Stimulated activated CD4-positive, alpha-beta T cell treated with anti-CD3 and anti-CD28 coated beads, Interleukin-12 subunit alpha, Interleukin-12 subunit beta, amount 100 ng/mL, for 48 hours (primary cell): Measurements from ENCODE around the gene FAM186B.
A peak's percentile ranks its signal among the peaks of the same experiment; 100 is the strongest.
"Not testable (repeated sequence)": the region's sequence is repeated elsewhere in the genome, so short reads cannot be mapped to it uniquely, and the experiment has no call there.

Experiments used
- DNase-seq, 3 donors: peaks; one replicate each; pipeline ENCODE4 v3.0.0-alpha.2; 2020; ENCODE audit warnings: low read depth in 2 of 3, low spot score in 1 of 3

The FAM186B gene

DNA sequence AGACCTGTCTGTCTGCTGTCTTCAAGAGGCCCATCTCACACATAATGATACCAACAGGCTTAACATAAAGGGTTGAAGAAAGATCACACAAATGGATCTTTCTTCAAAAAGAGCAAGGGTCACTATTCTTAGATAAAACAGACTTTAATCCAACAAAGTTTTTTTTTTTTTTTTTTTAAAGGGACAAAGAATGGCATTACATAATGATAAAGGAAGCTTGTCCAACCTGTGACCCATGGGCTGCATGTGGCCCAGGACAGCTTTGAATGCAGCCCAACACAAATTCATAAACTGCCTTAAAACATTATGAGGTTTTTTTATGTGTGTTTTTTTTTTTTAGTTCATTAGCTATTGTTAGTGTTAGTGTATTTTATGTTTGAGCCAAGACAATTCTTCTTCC lies 6.8 kb upstream of the FAM186B start:
- DNase-seq, result no peak

DNA sequence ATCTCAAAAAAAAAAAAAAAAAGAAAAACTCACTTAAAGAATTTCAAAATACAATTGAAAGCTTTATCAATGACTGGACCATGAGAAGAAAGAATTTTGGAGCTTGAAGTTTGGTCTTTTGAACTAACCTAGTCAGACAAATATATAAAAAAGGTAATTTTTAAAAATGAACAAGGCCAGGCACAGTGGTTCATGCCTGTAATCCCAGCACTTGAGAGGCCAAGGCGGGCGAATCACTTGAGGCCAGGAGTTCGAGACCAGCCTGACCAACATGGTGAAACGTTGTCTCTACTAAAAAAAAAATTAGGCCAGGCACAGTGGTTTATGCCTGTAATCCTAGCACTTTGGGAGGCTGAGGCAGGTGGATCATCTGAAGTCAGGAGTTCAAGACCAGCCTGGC lies 5.3 kb upstream of the FAM186B start:
- DNase-seq, result not testable (repeated sequence)

DNA sequence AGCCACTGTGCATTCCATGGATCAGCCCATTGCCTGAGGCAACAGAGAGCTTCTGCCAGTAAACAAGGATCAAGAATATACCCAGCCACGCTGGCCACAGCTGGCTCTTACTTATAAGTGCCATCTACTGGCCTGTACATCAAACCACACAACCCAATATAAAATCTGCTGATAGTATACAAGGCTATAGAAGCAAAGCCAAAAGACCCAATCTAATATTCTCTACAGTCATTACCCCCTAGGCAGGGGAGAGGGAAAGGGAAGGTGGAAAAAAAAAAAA lies 4.4 kb upstream of the FAM186B start:
- DNase-seq, result no peak

DNA sequence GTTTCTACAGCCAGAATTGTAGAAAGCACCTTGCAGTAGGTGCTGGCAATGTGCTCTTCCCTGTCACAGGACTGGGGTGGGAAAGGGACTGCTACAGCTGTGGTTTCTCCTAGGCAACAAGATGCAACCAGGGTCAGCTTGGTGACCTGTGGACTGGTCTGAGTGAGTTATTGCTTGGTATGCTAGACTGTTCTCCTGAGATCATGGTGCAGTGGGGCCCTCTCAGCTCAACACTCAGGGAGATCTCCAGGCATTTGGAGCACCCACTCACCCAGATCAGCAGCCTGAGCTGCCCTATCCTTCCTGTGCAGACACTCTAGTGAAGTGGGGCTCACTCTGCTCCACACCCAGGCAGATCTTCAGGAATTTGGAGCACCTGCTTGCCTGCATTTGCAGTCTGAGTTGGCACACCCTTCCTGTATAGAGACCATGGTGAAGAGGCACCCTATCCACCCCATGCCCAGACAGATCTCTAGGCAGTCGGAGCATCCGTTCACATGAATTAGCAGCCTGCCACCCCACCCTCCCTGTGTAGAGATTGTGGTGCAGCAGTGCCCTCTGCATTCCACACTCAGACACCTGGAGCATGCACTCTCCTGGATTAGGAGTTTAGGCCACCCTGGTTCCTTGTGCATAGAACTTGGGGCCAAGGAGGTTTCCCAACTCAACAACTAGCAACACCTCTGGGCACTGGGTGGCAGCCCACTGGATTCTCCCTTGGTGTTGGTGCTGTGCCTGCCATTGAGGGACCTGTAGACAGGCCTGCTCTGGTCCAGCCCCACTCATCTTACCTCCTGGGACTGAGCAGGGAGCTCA lies 3.8 kb upstream of the FAM186B start:
- no peak for DNase-seq

DNA sequence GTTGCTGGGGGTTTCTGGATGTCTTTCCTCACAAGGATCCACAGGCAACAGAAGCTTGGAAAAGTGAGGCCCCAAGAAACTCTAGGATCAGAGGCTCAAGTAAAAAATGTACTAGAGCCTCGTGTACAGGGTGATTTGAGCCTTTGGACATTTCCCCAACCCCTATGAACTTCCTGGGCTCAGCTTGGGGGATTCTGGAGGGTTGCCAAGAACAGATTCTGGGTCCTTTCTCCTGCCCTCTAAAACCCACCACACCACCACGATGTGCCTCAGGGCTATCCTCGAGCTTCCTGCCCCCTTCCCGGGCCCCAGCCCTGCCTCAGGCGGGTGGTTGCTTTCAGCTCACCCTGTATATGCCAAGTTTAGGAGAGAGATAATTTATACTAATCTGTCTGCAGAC lies 583 bp downstream of the FAM186B start:
- DNase-seq, result no peak

DNA sequence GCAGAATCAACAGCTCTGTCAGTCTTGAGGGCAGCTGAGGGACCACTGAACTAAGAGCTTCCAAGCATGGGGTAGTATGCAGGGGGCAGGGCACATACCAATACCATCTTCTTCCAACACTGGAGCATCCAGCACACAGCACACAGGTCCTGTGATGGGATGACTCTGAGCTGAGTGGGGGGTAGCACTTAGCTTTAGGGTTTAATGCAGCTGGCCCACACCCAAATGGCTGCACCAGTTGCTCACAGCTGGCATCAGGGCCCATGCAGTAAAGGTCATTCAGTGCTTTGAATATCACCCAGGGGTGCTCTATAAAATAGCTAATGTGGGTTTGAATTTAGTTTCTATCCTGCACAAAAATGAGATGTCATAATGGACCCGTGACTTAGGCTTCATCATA lies 1.7 kb downstream of the FAM186B start:
- no peak for DNase-seq

DNA sequence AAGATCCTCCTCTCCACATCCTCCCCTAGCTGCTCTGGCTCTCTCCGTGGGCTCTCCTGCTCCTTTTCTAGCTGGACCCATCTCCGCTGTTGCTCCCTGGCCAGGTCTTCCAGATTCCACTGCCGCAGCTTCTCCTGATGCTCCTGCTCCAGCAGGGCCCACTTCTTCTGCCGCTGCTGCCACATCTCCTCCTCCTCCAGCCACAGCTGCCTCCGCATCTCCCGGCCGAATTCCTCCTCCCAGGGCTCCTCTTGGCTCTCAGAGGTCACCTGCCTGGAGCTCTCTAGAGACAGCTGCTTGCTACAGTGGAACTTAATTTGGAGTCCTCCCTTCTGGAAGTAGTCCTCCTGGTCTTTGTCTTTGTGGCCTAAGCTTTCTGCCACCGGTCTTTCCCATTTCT lies 5.5 kb downstream of the FAM186B start:
- DNase-seq, result no peak

DNA sequence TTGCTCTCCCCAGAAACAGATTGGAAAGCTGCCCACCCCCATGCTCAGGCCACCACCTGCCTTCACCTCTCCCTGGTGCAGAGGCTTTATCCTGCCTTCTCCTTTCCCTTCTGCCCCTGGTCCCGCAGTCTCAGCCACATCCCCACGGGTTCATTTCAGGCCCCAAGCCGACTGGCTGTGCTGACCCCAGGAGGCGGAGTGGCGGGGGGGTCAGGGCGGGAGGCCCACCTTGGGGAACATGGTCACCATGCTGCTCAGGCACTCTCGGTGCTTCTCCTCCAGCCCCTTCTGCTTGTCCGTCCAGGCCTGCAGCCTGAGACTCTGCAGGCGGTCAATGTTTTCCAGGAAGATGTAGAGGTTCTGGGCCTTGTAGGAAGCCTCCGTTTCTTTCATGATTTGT lies 6.9 kb downstream of the FAM186B start:
- DNase-seq, result no peak

DNA sequence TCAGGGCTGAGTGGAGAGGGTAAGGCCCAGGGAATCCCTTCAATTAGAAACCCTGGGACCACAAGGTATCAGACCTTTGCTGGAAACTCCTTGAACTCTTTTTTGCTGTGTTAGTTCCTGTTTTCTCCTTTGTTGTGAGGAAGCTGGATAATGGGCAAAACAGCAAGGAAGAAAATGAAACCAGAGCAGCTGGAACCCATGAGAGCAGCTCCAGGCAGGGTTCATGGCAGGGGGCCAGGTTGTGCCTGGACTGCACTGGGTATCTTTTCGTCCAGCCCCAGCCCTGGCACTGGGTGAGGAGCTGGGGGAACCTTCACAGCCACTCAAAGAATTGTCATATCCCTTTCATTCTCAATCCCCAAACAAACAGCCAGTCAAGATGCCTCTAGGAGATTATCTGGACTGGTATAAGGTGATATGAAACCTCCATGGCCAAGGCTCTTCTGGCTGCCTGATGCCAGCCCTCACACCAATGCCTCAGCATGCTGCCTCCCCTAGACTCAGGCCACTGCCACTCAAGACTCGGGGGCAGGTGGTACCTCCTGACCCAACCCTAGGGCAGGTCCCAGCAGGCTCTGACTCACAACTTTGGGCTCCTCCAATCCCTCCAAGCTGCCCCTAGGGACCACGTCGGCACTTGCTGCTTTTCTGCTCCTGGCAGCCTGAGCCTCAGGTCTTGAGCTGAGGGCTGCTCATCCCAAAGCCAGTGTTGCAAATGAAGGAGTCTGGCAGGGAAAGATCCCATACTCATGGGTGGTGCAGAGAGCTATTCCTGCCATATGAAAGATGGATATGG lies 16.5 kb downstream of the FAM186B start:
- no peak for DNase-seq

DNA sequence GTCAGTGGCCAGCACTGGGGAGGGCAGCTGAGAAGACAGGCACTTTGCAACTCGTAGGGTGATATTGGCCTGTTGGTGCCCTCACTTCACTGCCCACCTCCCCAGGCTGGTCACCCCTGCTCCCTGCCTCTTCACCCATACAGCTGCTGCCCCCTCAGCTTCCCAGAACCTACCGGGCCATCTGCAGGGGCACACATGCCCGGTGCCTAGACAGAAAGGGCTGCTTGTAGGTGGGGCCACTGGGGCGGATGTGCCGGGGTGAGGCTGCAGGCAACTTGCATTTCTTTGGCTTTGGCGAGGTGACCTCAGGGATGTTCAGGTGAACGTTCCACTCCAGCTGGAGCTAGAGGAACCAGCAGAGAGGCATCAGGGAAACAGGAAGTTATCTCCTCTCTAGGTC lies 17.2 kb downstream of the FAM186B start:
- no peak for DNase-seq

DNA sequence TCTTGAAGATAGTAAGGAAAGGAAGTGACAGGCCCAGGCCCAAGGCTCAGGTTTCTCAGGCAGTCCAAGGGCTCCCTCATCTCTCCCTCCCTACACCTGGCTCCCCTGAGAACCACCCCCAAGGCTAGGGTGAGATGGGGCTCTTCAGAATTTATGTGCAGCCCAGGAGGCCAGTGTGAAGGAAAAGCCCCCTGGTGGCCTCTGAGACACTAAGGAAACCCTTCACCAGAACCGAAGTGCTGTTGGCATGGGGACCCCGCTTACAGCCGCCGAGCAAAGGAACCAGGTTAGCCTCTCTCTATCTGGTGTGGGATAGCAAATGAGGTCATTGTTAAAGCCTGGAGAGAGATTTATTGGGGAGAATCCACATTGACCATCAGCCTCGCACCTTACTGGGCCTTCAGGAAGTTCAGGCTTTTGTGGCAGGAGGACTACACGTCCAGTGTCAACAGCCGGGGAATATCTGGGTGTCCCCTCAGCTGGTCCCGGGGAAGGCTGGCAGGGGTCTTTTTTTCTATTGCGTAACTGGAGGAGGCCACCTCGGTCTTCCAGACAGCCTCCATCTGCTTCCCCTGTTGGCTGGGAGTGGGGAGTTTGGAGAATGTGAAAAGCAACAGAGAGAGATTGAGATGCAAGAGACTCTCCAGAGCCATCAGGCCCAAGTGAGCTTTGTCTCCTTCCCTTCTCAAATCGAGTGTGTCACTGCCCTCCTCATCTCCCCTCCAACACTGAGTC lies 18.1 kb downstream of the FAM186B start:
- no peak for DNase-seq

DNA sequence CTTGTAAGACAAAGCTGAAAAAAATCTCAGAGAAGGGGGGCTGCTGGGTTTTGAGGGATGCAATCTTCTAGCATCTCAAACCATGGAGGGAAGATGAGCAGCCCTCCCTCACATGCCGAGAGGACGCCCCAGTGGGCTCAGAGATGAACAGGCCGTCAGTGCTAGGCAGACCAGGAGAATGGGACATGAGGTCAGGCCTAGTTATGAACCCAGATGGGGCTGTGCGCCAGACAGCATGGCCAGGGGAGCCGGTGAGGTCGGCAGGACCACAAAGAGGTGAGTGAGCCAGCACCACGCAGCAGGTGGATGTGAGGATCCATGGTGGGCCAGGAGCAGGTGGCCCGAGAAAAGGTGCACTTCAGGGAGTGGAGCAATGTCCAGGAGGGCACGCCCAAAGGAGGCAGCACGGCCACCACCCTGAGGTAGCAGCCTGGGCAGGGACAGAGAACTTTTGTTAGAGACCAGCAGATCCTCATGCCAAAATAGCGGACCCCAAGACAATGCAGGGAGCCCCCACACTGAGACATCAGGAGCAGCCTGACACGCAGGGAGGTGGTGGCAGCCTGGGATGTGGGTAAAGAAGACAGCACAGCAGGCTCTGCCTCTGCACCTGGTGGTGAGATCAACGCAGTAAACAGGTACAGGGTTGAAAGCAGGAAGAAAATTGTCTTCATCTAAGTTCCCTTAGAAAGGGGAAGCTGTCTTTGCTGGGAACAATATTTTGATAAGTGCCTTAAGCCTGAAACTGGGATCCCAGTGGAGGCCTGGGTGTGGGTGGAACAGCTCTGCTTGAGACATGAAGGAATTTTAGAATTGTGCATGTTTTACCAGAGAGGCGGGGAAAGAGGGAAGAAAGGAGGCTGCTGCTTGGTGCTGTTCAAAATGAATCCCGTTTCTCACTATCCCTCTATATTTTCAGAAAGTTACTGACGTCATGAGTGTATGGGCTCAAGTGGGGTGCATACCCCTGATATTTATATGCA lies 19.7 kb downstream of the FAM186B start:
- no peak for DNase-seq

DNA sequence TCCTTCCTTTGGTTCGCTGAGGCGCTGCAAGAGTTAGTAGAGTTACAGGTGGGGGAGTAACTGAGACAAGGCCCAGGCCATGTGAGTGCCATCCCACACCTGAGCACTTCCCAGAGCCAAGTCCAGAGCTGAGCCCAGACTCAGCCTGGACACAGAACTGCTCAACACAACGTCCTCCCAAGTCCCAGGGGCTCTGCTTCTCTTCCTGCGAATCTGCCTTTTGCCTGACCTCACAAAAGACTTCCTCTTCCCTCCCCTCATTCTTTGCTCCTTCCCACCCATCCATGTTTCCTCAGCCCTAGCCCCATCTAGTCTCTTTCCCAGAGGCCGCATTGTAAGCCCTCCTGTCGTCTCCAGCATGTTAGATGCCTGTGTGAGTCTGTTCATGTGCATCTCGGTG lies 20.8 kb downstream of the FAM186B start:
- no peak for DNase-seq

DNA sequence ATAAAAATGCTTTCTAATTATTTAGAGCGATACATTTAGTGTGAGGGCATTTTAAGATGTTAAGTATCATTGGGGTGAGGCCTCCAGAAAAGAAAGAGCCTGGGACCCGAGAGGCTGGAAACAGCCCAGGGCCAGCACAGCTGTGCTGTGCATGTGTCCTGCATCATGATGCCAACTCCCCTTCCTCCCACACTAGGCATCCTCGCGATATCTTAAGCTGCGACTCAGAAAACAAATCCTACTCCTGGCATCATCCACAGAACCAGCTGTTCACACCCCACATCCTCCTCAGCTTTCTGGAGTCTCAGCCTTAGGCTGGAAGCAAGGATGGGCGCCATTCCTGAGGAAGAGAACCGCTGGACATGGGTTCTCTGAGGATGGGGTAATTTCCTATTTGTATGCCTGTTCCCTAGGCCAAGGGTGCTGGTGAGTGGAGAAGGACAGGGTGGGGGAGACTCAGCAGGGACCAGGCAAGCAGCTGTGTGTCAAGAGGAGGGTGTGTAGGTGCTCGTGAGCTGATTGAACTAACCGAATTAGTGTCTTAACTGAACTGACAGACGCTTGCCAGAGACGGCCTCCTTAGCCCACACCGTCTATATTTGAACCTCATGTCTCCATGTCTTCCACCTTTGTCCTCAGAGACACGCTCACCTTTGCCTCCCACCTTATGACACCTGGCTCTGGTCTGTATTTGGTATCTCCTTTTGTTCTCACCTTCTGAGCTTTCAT lies 21.9 kb downstream of the FAM186B start:
- DNase-seq, result no peak

DNA sequence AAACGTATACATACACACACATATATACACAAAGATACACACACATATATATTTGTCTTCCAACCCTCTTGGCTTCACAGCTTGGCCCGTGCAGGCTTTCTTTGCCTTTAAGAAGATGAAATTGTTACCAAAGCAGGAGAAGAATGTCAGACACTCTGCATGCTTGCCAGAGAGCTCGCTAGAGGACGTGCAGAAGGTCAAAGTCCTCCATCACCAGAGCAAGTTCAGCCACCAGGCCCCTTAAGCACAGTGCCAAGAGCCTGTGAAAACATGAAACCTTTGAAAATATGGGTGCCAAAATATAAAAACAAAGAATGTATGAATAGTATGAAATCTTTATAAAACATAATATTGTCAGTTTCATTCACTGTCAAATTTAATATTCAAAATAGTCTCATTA lies 22.6 kb downstream of the FAM186B start:
- no peak for DNase-seq

DNA sequence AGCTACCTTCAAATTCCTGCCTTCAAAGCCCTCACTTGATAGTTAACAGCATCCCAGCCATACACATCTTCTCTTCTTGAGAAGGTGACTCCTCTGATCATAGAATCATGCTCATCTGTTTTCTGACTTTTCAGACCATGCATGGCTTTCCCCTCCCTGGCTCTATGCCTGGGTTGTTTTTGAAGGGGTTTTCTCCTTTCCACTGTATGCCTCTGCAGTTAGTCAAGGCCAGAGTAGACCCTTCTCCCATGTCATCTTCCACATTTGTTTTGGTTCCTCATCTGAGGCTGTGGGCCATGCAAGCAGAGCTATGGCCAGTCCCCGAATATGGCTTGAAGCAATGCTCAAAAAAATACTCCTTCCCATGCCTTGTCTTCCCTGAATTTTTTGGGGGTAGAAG lies 23.2 kb downstream of the FAM186B start:
- no peak for DNase-seq

DNA sequence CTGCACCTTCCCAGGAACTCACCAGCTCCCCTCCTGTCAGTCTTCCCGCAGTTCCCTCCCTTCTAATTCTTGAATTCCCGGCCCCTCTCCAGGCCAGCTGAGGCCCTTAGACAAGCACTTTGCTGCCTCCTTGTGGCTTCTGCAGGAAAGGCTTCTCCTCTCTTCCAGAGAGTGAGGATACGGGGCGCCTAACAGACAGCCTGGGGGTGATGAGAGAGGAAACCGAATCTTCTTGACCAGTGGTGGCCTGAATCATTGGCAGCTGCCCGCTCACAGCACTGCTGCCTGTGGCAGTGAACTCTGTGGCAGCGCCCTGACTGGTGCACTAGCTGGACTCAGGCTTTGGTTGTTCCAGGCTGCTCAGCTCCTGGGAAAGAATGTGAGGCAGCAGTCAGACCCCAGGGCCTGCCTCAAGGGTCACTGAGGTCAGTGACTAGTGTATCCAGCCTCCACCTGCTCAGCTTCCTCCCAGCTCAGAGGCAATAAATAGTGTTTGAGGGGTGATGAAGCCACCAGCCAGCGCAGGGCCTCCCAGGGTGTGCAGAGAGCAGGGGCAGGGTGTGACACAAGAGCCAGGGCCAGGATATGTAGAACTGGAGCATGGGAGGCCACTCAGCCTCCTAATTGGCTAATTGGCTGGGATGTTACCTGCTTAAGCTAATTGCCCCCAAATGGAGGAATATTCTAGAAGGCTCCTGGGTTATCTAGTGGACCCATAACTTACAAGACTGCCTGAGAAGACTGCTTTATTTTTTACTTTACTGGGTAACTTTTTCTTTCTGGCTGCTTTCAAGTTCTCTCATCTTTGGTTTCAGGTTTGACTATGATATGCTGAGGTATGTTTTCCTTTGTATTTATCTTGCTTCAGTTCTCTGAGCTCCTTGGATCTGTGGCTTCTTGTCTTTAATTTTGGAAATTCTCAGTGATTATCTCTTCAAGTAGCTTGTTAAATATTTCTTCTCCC lies 24.6 kb downstream of the FAM186B start:
- DNase-seq, result peak; percentile 23 to 50 (median 26)

DNA sequence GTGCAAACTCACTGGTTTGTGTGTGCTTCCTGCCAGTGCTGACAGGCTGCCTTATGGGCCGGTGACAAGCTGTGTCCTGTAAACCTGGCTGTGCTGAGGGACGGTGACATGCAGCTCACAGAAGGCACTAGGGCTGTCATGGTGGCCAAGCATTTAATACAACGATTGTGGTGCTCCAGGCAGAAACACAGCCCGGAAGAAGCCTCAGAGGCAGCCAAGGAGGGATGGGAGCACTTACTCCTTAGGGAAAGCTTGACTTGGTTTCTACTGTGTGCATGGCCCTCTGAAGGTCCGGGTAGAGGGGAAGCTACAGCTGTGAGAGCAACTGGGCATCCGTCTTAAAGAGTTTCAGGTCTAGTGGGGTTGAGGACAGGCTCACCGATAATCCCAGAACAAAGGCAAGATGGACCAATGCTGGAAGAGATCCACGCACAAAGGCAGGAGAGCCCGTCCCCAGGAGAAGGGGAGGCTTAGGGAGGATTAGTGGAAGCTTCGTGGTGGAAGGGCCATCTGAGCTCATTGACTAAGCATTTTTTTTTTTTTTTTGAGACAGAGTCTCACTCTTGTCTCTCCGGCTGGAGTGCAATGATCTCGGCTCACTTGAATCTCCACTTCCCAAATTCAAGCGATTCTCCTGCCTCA lies 26.8 kb downstream of the FAM186B start:
- no peak for DNase-seq
